GM12891 (cell line): Measurements from ENCODE around the gene OR10D3.

Source experiments
- PAX5 ChIP-seq: IDR thresholded peaks from 2 replicates; pipeline ENCODE4 v1.6.1; 2011; ENCODE audit warnings: low read length, moderate library complexity, mild to moderate bottlenecking; ENCODE audit not compliant: insufficient read depth, severe bottlenecking
- POLR2A ChIP-seq: IDR thresholded peaks from 2 replicates; pipeline ENCODE4 v1.6.1; 2011; ENCODE audit warnings: low read depth, low read length, control low read depth
- POLR2AphosphoS5 ChIP-seq: IDR thresholded peaks from 2 replicates; pipeline ENCODE4 v1.6.1; 2011; ENCODE audit warnings: low read depth, low read length, control low read depth
- SPI1 ChIP-seq: IDR thresholded peaks from 2 replicates; pipeline ENCODE4 v1.6.1; 2011; ENCODE audit warnings: low read depth, low read length, control low read depth
- TAF1 ChIP-seq: IDR thresholded peaks from 2 replicates; pipeline ENCODE4 v1.6.1; 2011; ENCODE audit warnings: low read depth, low read length, control low read depth

- TF ChIP-seq POLR2AphosphoS5 (no peak), POLR2A (no peak), SPI1 (no peak), TAF1 (no peak), PAX5 (no peak)
These were observed 12.1 kb downstream of the OR10D3 start for GRCh38 chr11:124195189-124195734.
